Measurements from ENCODE around the gene PCSK4.

Gene PCSK4

DNA sequence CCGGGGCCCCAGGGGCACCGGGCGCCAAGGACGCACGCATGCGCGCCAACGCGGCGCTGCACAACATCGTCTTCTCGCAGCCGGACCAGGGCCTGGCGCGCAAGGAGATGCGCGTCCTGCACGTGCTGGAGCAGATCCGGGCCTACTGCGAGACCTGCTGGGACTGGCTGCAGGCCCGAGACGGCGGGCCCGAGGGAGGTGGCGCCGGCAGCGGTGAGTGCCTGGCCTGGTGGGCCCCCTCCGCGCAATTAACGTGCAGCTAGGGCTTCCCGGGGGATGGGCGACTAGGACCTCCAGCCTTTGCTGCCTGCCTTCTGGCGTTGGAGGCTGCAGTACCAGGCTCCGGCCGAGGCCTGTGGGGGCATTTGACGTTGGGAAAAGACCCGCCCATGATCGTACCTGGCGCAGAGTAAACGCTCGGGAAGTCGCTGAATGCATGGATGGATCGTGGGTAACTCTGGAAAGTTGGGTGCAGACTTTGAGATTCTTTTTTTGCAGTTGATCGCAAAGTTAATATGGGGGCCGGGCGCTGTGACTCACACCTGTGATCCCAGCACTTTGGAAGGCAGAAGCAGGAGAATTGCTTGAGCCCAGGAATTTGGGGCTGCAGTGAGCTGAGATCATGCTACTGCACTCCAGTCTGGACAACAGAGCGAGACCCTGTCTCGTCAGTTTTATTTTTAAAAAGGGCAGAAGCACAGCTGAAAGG, 33.0 kb downstream of the PCSK4 start:
- TF ChIP-seq, protein P1, sequence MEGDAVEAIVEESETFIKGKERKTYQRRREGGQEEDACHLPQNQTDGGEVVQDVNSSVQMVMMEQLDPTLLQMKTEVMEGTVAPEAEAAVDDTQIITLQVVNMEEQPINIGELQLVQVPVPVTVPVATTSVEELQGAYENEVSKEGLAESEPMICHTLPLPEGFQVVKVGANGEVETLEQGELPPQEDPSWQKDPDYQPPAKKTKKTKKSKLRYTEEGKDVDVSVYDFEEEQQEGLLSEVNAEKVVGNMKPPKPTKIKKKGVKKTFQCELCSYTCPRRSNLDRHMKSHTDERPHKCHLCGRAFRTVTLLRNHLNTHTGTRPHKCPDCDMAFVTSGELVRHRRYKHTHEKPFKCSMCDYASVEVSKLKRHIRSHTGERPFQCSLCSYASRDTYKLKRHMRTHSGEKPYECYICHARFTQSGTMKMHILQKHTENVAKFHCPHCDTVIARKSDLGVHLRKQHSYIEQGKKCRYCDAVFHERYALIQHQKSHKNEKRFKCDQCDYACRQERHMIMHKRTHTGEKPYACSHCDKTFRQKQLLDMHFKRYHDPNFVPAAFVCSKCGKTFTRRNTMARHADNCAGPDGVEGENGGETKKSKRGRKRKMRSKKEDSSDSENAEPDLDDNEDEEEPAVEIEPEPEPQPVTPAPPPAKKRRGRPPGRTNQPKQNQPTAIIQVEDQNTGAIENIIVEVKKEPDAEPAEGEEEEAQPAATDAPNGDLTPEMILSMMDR (IDR thresholded peaks at IDR 0.05; ENCODE audit: insufficient read depth, low read length, missing control alignments): no peak
- CTCF ChIA-PET: interaction anchor here (1.0 to 1.4 kb wide), 2 partner anchors 10 to 12 kb away, joined by 4 to 5 read pairs; no protein-coding TSS in a partner anchor
- no peak for DNase-seq (ENCODE audit: low read depth, low spot score)
- H3K4me3 ChIP-seq (ENCODE audit: low read depth, low read length): no peak overlapping the region
- POLR2A ChIA-PET: no interaction called here

DNA sequence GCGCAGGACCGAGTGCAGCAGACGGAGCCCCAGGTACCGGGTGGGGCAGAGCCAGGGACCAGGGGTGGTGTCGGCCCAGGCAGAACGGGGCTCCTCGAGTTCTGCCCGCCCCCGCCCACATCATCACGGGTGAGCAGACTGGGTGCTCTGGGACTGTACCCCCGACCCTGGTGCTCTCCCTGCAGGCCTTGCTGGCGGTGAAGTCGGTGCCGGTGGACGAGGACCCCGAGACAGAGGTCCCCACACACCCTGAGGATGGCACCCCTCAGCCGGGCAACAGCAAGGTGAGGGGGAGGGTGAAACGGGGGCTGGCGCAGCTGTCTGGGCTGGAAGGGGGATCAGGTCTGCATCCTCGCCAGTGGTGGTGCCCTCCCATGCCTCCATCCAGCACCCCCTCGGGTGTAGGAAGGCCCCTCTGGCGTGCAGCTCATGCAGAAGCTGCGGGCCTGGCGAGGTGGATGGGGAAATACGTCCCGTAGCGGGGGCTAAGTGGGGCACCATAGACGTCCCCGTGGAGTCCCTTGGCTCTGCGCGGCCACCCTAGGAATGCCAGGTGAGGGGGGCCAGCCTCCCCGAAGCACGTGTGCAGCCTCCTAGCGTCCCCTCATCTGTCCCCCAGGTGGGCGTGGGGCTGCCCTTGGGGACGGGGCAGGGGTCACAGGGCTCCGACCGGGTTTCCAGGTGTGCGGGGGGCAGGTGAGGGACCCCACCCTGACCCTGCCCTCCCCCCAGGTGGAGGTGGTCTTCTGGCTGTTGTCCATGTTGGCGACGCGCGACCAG, 33.8 kb downstream of the PCSK4 start:
- TF ChIP-seq, protein P1 (IDR thresholded peaks at IDR 0.05; ENCODE audit: insufficient read depth, low read length, missing control alignments): no peak
- DNase-seq (ENCODE audit: low read depth, low spot score): no peak
- CTCF ChIA-PET: interaction anchor here (3.7 kb wide), 1 partner anchor 10 kb away, joined by 14 read pairs; no protein-coding TSS in a partner anchor
- no peak overlapping the region for H3K4me3 ChIP-seq (ENCODE audit: low read depth, low read length)
- POLR2A ChIA-PET: no interaction called here

DNA sequence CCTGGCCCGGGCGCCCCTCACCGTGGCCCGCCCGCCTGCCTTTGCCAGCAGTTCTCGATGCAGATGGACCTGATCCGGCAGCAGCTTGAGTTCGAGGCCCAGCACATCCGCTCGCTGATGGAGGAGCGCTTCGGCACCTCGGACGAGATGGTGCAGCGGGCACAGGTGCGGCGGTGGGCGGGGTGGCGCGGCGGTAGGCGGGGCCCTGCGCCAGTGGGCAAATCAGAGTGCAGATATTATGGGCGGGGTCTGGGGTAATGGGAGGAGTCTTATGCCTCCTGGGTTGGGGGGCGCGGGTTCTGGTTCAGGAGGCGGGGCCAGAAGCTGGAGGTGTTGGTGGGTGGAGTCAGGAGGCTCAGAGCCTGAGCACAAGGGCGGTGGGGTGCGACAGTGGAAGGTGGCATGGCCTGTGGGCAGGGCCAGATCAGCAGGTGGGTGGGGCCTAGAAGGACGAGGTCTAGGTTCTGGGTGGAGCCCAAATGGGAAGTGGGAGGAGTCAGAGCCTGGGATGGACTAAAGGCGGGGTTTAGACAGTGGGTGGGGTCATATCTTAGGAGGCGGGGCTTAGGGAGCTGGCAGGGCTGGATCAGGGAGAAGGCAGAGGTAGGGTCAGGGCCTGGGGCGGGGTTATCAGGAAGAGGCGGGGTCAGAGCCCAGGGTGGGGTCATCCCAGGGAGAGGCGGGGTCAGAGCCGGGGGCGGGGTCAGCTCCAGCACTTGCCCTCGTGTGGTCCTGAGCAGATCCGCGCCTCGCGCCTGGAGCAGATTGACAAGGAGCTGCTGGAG, 34.6 kb downstream of the PCSK4 start:
- no peak overlapping the region for H3K4me3 ChIP-seq (ENCODE audit: low read depth, low read length)
- ChIA-PET CTCF (interaction anchor here (3.7 to 3.8 kb wide), 2 partner anchors 11 kb away, joined by 14 to 25 read pairs; no protein-coding TSS in a partner anchor), POLR2A (interaction anchor here (0.8 to 0.9 kb wide), 2 partner anchors 12 to 16 kb away, joined by 3 read pairs; no protein-coding TSS in a partner anchor)
- DNase-seq (ENCODE audit: low read depth, low spot score): no peak
- TF ChIP-seq, protein P1 (IDR thresholded peaks at IDR 0.05; ENCODE audit: insufficient read depth, low read length, missing control alignments): no peak

DNA sequence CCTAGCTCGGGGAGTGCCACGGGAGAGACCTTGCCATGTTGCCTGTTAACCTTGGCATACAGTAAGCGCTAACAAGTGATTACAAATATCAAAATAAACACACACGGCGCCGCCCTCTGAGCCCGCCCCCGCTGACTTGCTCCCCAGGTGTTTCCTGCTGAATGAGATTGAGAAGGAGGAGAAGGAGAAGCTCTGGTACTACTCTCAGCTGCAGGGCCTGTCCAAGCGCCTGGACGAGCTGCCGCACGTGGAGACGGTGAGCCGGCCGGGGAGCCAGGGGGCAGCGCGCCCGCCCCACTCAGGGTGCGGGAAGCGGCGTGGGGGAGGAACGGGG, 35.2 kb downstream of the PCSK4 start:
- H3K4me3 ChIP-seq (ENCODE audit: low read depth, low read length): no peak overlapping the region
- TF ChIP-seq, protein P1 (IDR thresholded peaks at IDR 0.05; ENCODE audit: insufficient read depth, low read length, missing control alignments): no peak
- DNase-seq (ENCODE audit: low read depth, low spot score): no peak
- CTCF ChIA-PET: interaction anchor here (3.7 to 3.8 kb wide), 2 partner anchors 11 kb away, joined by 14 to 25 read pairs; no protein-coding TSS in a partner anchor
- POLR2A ChIA-PET: interaction anchor here (0.8 to 0.9 kb wide), 2 partner anchors 11 to 17 kb away, joined by 3 read pairs; no protein-coding TSS in a partner anchor

DNA sequence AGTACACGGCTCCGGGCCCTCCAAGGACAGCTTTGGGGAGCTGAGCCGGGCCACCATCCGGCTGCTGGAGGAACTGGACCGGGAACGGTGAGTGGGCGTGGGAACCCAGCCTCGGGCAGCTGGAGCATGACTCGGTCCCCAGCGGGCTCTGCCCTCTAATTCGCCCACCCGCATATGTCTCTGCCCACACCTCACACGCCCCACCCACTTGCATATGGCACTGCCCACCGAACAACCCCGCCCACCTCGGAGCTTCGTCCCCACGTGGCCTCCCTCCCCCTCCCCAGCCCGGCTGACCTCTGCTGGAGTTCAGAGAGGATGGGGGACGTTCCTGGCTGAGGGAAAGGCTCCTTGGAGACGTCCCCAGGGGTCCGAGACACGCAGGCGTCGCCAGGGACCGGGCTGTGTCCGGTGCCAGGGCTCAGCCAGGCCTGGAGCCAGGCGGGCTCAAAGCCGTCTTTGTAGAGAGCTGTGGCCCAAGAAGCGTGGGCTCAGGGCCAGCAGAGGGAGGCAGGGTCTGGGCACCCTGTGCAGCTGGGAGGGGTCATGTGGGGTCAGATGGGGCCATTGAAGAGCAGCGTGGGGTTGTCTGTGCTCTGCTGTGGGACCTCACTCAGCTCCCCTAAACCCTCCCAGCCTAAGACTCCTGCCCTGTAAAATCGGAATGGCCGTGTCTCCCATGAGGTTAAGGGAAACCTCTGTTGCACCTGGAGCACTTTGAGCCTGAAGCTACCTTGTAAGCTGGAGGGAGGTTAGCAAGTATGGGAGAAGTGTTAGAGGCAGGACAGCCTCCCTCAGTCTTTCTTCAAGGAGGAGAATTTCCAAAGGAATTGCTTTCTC, 36.4 kb downstream of the PCSK4 start:
- CTCF ChIA-PET: interaction anchor here (0.9 to 3.8 kb wide), 3 partner anchors 10 to 16 kb away, joined by 5 to 25 read pairs (median 14); no protein-coding TSS in a partner anchor
- TF ChIP-seq, protein P1 (IDR thresholded peaks at IDR 0.05; ENCODE audit: insufficient read depth, low read length, missing control alignments): no peak
- POLR2A ChIA-PET: interaction anchor here (1.2 kb wide), 1 partner anchor 13 kb away, joined by 3 read pairs; no protein-coding TSS in a partner anchor
- DNase-seq (ENCODE audit: low read depth, low spot score): no peak
- no peak overlapping the region for H3K4me3 ChIP-seq (ENCODE audit: low read depth, low read length)
